Stimulated activated CD8-positive, alpha-beta memory T cell treated with anti-CD3 and anti-CD28 coated beads, Interleukin-4, amount 100 ng/mL, for 48 hours (primary cell): ENCODE measurements around the gene CRMP1.

Source experiments
- DNase-seq: peaks from one replicate; pipeline ENCODE4 v3.0.0-alpha.2; 2020

The CRMP1 gene

GRCh38 chr4:5919044-5919443 is 26.2 kb upstream of the CRMP1 start:
- DNase-seq: no peak

GRCh38 chr4:5918331-5918985 is 25.6 kb upstream of the CRMP1 start:
- no peak for DNase-seq

DNA sequence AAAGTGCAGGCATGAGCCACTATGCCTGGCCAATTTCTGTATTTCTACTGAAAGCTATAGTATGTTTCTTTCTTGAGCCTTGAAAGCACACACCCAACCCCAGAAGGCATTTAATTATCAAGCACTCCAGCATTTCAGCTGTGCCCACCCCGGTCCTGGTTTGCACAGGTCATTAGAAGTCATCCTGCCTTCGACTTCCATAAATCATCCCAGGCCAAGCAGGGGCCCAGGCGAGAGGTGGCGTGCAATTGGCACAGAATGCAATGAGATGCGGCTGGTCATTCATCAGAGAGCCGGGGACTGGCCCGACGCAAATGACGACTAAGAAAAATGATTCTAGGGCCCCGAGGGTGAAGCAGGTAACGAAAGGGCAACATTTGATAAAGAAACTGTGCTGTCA is 24.8 kb upstream of the CRMP1 start:
- DNase-seq: no peak

- DNase-seq: no peak
Observed at GRCh38 chr4:5916229-5916628, 23.3 kb upstream of the CRMP1 start.

DNA sequence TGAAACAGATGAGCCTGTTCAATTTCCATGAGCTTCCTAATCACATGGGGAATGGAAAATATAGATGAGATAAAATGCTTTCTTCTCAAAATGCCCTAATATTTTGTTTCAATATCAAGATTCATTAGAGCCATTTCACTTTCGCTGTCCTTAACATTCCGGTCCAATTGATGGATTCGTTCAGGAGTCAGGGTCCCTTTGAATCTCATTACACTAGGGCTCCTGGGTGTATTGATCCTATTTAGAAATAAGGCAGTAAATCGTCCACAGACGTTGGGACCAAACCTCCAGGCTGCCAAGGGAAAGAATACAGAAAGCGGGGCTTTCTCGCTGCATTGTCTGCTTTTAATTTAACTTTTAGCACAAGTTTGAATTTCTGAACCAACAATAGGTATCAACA is 20.6 kb upstream of the CRMP1 start:
- no peak for DNase-seq

DNA sequence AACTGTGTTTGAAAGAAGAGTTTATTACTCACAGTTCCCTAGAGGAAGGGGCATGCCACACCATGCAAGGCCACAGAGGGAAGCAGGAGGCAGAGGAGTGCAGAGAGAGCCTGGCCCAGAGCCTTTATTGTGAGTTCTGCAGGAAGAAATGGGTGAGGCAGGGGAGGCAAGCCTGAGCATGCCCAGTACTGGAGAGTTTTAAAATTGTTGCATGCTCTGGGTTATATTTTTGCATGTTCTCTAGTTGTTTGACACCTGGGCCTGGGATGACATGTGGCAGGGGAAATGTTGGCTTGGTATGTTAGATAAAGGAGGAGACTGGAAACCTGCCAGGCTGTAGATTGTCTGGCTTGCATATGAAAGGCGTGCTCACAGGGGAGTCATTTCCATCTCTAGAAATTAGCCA is 19.7 kb upstream of the CRMP1 start:
- DNase-seq: no peak

DNA sequence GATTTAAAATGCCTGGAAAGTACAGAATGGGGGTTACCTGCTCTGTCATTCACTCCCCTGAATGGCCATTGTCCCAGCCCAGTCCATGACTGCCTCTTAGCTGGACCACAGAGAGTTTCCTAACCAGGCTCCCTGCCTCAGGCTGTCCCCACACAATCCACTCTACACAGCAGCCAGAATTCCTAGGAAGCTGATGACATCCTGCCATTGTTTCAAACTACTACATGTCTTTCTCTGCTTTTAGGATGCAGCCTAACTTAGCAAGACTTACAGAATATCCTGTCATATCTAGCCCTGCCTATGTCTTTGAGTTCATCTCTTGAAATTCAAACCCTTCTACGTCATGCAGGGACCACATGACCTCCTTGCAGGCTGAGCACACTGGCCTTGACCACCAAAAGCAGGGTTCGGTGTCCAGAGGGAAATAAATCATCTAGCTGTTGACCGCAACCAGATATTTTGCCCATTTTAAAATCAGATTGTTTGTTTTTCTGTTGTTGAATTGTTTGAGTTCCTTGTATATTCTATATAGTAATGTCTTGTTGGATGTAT is 16.1 kb upstream of the CRMP1 start:
- no peak for DNase-seq

DNA sequence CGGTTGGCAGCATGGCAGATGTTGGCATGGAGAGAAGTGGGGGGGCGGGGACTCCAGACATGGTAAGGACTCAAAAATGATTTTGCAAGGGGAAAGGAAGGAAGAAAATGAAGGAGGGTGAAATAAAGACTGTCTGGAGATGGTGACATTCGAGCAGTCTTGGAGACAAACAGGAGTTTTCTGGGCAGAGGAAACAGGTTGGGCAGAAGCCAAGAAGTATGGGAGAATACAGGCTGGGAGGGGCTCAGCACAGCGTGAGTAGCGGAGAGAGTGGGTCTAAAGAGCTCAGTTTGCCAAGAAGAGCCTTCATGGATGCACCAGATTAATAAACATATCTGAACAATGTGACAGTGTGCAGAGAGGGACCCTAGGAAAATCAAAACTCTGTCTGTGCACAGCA is 13.3 kb upstream of the CRMP1 start:
- no peak for DNase-seq

DNA sequence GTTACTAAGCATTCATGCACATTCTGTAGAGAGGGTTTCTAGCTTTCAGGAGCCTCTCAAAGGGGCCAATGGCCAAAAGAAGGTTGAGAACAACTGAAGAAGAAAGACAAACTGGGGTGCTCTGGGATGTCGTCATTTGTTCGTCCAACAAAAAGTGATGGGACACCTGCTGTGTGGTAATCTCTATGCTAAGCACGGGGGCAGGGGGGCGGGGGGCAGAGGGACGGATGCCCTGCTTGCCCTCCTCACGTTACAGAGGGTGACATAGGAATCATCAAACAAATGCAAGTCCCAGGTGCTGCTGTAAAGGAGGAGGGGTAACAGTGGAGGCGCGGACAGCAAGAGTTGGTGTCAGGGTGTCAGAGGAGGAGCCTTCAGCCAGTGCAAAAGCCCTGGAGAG is 12.8 kb upstream of the CRMP1 start:
- no peak for DNase-seq

DNA sequence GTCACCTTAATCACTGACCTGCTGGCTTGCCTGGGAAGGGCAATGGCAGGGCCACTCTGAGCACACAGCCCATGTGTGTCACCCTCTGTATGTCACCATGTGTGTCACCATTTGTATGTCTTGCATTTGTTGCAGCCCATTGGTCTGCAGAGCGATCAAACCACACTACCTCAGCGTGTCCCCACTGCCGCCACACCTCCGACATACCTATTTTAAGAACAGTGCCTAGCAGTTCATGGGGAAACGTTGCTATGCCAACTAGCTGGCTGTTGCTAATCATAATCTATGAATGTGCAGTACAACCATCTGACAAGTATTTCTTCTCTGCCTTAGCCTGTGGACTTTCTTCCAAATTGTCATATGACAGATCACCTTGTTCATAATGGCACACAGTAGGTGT is 8.0 kb upstream of the CRMP1 start:
- no peak for DNase-seq

GRCh38 chr4:5899881-5900280 is 7.0 kb upstream of the CRMP1 start:
- DNase-seq: no peak

- DNase-seq: no peak
Observed at GRCh38 chr4:5899396-5899795, 6.5 kb upstream of the CRMP1 start.

GRCh38 chr4:5897674-5898073 is 4.8 kb upstream of the CRMP1 start:
- DNase-seq: no peak

DNA sequence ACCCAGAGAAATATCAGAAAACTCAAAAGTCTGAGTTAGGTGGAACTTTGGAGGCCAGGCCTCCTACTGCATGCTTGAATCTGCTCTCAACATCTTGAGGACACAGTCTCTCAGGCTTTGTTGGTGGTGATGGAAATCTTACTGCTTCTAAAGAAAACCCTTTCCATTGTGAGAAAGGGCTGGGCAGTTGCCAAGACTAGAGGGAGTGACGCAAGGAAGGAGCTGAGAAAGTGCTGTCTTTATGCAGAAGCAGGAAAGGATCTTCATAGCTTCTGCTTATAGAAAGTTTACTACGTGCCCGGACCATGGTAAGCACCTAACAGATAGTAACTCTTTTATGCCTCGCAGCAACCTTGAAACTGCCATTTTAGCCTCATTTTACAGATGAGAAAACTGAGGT is 2.4 kb upstream of the CRMP1 start:
- DNase-seq: no peak

DNA sequence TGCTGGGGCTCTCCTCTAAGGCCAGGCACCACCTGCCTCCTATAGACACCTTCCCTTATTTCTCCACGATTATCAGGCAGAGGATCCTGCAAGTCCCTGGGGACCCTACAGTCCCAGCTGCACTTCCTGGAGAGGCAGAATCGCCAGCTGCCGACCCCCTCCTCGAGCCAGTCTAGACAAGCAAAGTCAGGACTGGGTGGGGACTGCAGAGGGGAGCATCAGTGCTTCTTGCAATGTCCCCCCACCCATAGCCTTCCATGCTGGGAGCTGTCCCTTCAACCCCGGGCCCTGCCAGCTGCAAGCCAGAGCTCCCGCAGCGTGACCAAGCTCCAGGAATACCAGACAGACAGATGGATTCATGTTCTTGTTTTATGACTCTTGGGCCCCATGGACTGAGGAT is 1.4 kb upstream of the CRMP1 start:
- DNase-seq: no peak

DNA sequence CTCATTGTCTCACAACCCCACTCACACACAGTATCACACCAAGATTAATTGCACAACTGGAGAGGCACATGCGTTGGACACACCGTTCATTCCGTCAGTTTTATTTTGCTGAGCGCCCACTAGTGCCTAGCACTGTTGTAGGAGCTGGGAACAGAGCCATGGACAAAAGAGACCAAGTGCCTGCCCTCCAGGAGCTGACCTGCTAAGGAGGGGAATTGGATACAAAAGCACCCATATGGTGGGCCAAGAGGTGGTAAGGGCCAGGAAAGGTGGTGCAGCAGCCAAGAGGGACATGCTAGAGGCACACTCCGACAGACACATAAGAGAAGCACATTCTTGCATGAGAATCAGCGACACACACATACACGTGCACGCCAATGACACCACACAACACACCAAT is 705 bp upstream of the CRMP1 start:
- DNase-seq: no peak

DNA sequence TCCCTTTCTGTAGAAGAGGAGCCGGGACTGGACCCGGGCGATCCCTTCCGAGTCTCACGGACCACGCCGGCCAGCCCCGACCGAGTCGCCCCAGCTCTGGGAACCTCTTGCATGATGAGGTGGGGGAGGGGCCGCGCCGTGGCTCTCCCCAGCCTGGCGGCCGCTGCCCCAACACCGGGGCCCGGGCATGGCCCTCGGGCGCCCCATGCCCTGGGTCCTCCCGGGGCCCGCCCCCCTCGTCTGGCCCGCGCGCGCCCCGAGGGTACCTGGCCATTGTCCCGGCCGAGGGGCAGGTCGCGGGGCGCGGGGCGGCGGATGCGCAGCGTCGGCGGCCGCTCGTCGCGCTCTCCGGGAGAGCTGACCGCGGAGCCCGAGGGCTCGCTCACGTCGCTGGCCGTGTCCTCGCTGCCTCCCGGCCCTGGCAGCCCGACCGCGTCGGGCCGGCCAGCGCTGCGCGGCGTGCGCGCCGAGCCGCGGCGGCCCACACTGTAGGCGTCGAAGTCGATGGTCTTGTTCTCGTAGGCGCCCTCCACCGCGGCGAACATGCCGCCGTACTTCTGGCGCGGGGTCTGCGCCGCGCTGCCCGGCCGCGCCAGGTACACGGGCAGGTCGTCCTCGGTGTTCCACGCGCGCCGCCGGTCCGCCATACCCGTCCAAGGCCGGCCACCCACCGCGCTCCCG is 423 bp downstream of the CRMP1 start:
- no peak for DNase-seq

- DNase-seq: no peak
Observed at GRCh38 chr4:5891563-5892322, 1.1 kb downstream of the CRMP1 start.

DNA sequence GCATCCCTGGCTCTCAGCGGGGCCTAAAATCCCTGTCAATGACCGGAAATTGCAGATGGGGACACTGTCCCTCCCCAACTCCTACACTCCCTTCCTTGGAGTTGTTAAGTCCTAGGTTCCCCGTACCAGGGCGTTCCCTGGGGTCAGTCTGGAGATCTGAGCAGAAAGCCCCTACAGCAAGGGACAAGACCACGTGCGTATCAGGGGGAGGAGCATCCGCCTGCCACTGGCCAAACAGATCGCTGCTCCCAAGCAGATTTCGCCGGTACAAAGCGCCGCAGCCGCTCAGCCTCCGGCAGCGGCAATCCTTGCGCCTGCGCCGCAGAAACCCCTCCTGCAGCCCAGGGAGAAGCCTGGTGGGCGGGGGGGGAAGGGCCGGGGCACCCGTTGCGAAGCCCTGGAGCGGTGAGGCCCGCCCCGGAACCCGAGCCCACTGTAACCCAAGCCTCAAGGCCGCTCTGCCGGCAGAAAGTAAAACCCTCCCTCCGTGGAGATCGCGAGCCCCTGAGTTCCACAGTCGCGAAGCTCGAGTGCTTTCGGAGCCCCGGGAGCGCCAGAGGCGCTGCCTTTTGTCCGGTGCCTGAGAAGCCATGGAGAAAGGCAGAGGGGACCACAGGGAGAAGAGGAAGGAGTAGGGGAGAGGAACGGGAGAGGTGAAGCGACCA is 2.7 kb downstream of the CRMP1 start:
- DNase-seq: no peak

DNA sequence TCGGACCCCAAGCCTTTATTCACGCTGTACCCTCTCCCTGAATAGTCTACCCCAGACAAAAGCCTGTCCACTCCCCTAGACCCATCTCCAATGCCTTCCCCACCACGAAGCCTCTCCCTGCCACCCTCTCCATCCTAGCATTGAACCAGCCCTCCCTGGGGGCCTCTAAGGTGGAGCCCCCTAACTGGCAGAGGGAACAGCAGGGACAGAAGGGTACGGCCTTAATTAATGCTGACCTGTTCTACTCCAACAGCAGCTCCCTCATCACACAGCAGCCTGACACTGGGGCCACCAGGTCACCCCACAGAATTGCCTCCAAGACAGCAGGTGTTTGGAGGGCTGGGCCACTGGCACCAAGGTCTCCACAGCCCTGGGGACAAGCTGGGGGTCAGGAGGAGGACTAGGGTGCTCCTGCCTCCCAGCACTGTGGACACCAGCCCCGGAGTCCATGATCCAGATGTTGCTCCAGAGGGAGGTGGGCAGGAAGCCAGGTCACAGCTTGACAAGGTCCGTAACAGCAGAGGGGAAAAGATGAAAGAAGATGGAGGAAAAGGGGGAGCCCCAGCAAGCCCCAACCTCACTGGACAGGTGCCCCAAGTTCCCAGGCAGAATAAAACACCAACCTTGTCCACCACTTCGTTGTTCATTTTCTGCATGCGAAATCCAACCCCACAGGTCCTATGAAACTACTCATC is 3.7 kb downstream of the CRMP1 start:
- no peak for DNase-seq

DNA sequence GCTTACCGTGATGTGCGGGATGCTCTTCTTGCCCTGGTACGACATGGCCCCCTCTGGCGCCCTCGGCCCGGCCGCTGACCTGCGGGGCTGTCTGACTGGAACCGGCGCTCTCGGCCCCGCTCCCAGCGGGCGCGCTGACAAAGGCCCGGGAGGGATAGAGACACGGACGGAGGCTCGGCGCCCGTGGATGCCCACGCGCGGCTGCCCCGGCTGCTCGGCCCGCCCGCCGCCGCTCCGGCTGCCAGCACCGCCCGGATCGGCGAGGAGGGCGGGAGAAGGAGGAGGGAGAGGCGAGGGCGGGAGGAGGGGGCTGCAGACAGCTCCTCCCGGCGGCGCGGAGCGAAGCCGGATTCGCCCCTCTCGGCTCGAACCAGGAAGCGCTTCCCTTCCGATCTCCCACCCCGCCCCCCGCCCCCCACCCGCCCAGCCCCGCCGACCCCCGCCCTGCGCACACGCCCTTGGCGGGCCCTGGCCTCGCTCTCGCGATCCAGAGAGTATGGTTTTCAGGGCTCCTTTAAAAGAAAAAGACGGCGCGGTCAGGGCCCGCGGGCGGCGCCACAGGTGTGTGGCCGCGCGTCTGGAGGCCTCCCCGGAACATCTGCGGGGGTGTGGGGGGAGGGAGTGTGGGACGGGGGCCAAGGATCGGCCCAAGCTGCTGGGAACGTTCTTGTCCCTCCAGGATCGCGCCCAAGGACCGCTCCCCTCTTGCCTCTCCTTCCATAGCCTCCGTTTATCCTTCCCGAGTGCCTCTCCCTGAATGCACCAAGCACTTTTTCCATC is 4.5 kb downstream of the CRMP1 start:
- no peak for DNase-seq
